HG02870 (cell line): ENCODE results near the gene HLX.

ENCODE experiments used
- ATAC-seq: cut with Tn5 transposase; IDR thresholded peaks from one replicate; pipeline ENCODE4 v1.9.1; 2021; ENCODE audit warnings: mild to moderate bottlenecking, moderate library complexity; ENCODE audit not compliant: unreplicated experiment

Gene HLX

GRCh38 chr1:220879076-220879508, at the start of gene HLX:
Gene HLX, plus strand, starts transcription at chr1:220879443. Its CDS starts 415 bp downstream, at chr1:220879858.
- peak; percentile 37 for ATAC-seq

GRCh38 chr1:220833436-220833835, 45.8 kb upstream of the HLX start:
- ATAC-seq, result no peak

- ATAC-seq, result no peak
Measured at GRCh38 chr1:220834155-220834870, 44.9 kb upstream of the HLX start.

- ATAC-seq, result no peak
Measured at GRCh38 chr1:220838578-220838977, 40.7 kb upstream of the HLX start.

GRCh38 chr1:220839474-220839873, 39.8 kb upstream of the HLX start:
- no peak for ATAC-seq

- no peak for ATAC-seq
Measured at GRCh38 chr1:220841293-220841692, 38.0 kb upstream of the HLX start.

- no peak for ATAC-seq
Measured at GRCh38 chr1:220843481-220844011, 35.7 kb upstream of the HLX start.

GRCh38 chr1:220852408-220852807, 26.8 kb upstream of the HLX start:
- no peak for ATAC-seq

GRCh38 chr1:220872296-220872695, 6.9 kb upstream of the HLX start:
- no peak for ATAC-seq

GRCh38 chr1:220873087-220873486, 6.2 kb upstream of the HLX start:
- no peak for ATAC-seq

- ATAC-seq, result peak; percentile 34
Measured at GRCh38 chr1:220873868-220874655, 5.2 kb upstream of the HLX start.

- no peak for ATAC-seq
Measured at GRCh38 chr1:220875260-220875659, 4.0 kb upstream of the HLX start.

- no peak for ATAC-seq
Measured at GRCh38 chr1:220876511-220877376, 2.5 kb upstream of the HLX start.

GRCh38 chr1:220877377-220878095, 1.7 kb upstream of the HLX start:
- ATAC-seq, result no peak

GRCh38 chr1:220878191-220879075, 810 bp upstream of the HLX start:
- ATAC-seq, result peak; percentile 21

- ATAC-seq, result peak; percentile 36
Measured at GRCh38 chr1:220879509-220880361, 492 bp downstream of the HLX start.

- ATAC-seq, result no peak
Measured at GRCh38 chr1:220880362-220880670, 1.1 kb downstream of the HLX start.

- ATAC-seq, result no peak
Measured at GRCh38 chr1:220880726-220881506, 1.7 kb downstream of the HLX start.
